SK-N-MC (cell line): ENCODE results near the gene PLCD3.

Experiments used
- DNase-seq: peaks from one replicate; pipeline ENCODE4 v3.0.0-alpha.2; 2011; ENCODE audit warnings: low read depth, low spot score
- H3K27ac ChIP-seq: fragments of 200-600 bp; sonication (generic); 2 replicates; pipeline ENCODE4 v1.5.1; 2016; ENCODE audit warnings: mixed run types
- H3K36me3 ChIP-seq: fragments of 200-600 bp; sonication (generic); 2 replicates; pipeline ENCODE4 v1.6.1; 2017; ENCODE audit warnings: antibody characterized with exemption, low read length, mixed read lengths; ENCODE audit not compliant: insufficient read depth
- H3K4me3 ChIP-seq: fragments of 200-600 bp; sonication (generic); 2 replicates; pipeline ENCODE4 v1.5.1; 2016
- H3K9ac ChIP-seq: fragments of 200-600 bp; sonication (generic); 2 replicates; pipeline ENCODE4 v1.8.0; 2017; ENCODE audit warnings: mixed run types, mixed read lengths; ENCODE audit not compliant: insufficient read length
- H3K9me3 ChIP-seq: fragments of 200-600 bp; sonication (generic); 2 replicates; pipeline ENCODE4 v1.6.1; 2017; ENCODE audit warnings: low read depth, mild to moderate bottlenecking, antibody characterized with exemption, low read length, moderate library complexity, mixed read lengths
- EZH2 ChIP-seq: fragments of 200-600 bp; sonication (generic); IDR thresholded peaks from one replicate; pipeline ENCODE4 v1.6.1; 2017; ENCODE audit warnings: antibody characterized with exemption
- FOXP2 ChIP-seq: optimal IDR thresholded peaks from 2 replicates; pipeline ENCODE3; 2011; ENCODE audit warnings: mild to moderate bottlenecking, moderate library complexity; ENCODE audit not compliant: insufficient read depth; ENCODE audit errors: extremely low read length, control extremely low read depth
- POLR2AphosphoS5 ChIP-seq: IDR thresholded peaks from 2 replicates; pipeline ENCODE4 v1.6.1; 2012; ENCODE audit warnings: mild to moderate bottlenecking, low read depth, low read length, borderline replicate concordance

Gene PLCD3

GRCh38 chr17:45060797-45061605, 71.3 kb downstream of the PLCD3 start, which contains the start of gene NMT1:
Gene NMT1 (plus strand): TSS chr17:45061317. CDS start chr17:45061330, 13 bp downstream.
- Histone ChIP-seq H3K9ac (peak within 1 kb of the TSS; percentile 92), H3K36me3 (peaks cover 13% of the 10 kb centered on the region), H3K27ac (peak within 1 kb of the TSS; percentile 94)

GRCh38 chr17:45060382-45060796, 71.9 kb downstream of the PLCD3 start:
- H3K36me3 ChIP-seq = peaks cover 13% of the 10 kb centered on the region
- H3K27ac ChIP-seq = peak overlapping the region; percentile 83
- no peak for TF ChIP-seq EZH2
- TF ChIP-seq FOXP2 = no peak
- TF ChIP-seq POLR2AphosphoS5 = no peak

More at GRCh38 chr17:45060797-45061605, 71.3 kb downstream of the PLCD3 start, which contains the start of gene NMT1:
- no peaks in the 10 kb centered on the region for H3K9me3 ChIP-seq
- DNase-seq = peak; percentile 99
- no peak for TF ChIP-seq FOXP2
- TF ChIP-seq EZH2 = no peak
- peak; percentile 86; the same call in 1 of the 2 replicates for TF ChIP-seq POLR2AphosphoS5
- peak within 1 kb of the TSS; percentile 91 for H3K4me3 ChIP-seq

More at GRCh38 chr17:45060382-45060796, 71.9 kb downstream of the PLCD3 start:
- no peak for DNase-seq
- Histone ChIP-seq H3K4me3 (peak overlapping the region; percentile 91), H3K9ac (peak overlapping the region; percentile 92), H3K9me3 (no peaks in the 10 kb centered on the region)
